GM12878 (cell line): Measurements from ENCODE around the gene ME3. TPM values are rescaled to one million over a fixed set of nuclear protein-coding genes. Genes with fewer than 3 reads are reported as not detected.

Experiments used
- ATAC-seq: fragments of 200-7000 bp; cut with Tn5 transposase; 3 replicates; pipeline ENCODE4 v1.9.1; 2020; ENCODE audit warnings: mild to moderate bottlenecking, moderate library complexity
- BruUV-seq: library from RNA; stranded (reverse); fragments of 400-500 nt; replicated peaks from 2 replicates; lab custom pipeline; 2021; lab: Mats Ljungman, UMichigan
- CTCF ChIA-PET: fragments of 300-600 bp; sonication (Branson Sonifier 250); formaldehyde crosslinking; extraction: SDS; loops from one replicate; lab custom pipeline; 2021; ENCODE audit warnings: inconsistent platforms; lab: Yijun Ruan, JAX
- POLR2A ChIA-PET: fragments of 350-600 bp; formaldehyde crosslinking; extraction: SDS; loops from one replicate; lab custom pipeline; 2021; ENCODE audit warnings: inconsistent platforms; lab: Charles Lee
- RAD21 ChIA-PET: fragments of 300-600 bp; sonication (Branson Sonifier 250); formaldehyde crosslinking; loops from one replicate; lab custom pipeline; 2023; ENCODE audit warnings: antibody characterized with exemption; ENCODE audit not compliant: unreplicated experiment; lab: Charles Lee
- SMC1A ChIA-PET: fragments of 300-600 bp; sonication (Branson Sonifier 250); formaldehyde crosslinking; loops from one replicate; lab custom pipeline; 2023; ENCODE audit not compliant: unreplicated experiment, uncharacterized antibody; lab: Charles Lee
- DNase-seq: peaks from one replicate; pipeline ENCODE4 v3.0.0-alpha.2; 2011; ENCODE audit warnings: low read depth, low spot score
- FAIRE-seq: peaks from 3 replicates; lab custom pipeline; 2011; peaks lifted over from hg19 to GRCh38; lab: Jason Lieb, UNC
- H2AFZ ChIP-seq: 2 replicates; pipeline ENCODE4 v1.6.0; 2011; ENCODE audit warnings: low read depth, low read length, control low read depth; ENCODE audit not compliant: control insufficient read depth
- H3K27ac ChIP-seq: 2 replicates; pipeline ENCODE4 v1.5.1; 2011; ENCODE audit warnings: control low read depth; ENCODE audit not compliant: control insufficient read depth, insufficient read depth
- H3K27me3 ChIP-seq, 2 experiments: replicated peaks in 1 of 2; 2 replicates each; pipeline versions ENCODE4 v1.6.0 to v1.6.1; 2011; ENCODE audit warnings: low read length in 1 of 2; ENCODE audit not compliant: control insufficient read depth in 2 of 2, insufficient read depth in 2 of 2
- H3K36me3 ChIP-seq, 2 experiments: 2 replicates each; pipeline ENCODE4 v1.5.1; 2011; ENCODE audit warnings: low read length in 1 of 2; ENCODE audit not compliant: control insufficient read depth in 2 of 2, insufficient read depth in 2 of 2
- H3K4me1 ChIP-seq: 2 replicates; pipeline ENCODE4 v1.6.1; 2011; ENCODE audit warnings: mild to moderate bottlenecking, low read length, moderate library complexity, mixed read lengths; ENCODE audit not compliant: control insufficient read depth, insufficient read depth
- H3K4me2 ChIP-seq: 2 replicates; pipeline ENCODE4 v1.6.0; 2011; ENCODE audit warnings: control low read depth; ENCODE audit not compliant: control insufficient read depth, insufficient read depth
- H3K4me3 ChIP-seq: fragments of 200-600 bp; sonication (generic); 2 replicates; pipeline ENCODE4 v1.5.1; 2016
- H3K79me2 ChIP-seq: 2 replicates; pipeline ENCODE4 v1.6.0; 2011; ENCODE audit warnings: low read length; ENCODE audit not compliant: control insufficient read depth, insufficient read depth
- H3K9ac ChIP-seq: 2 replicates; pipeline ENCODE4 v1.8.0; 2011; ENCODE audit warnings: low read length, control low read depth, mixed read lengths; ENCODE audit not compliant: control insufficient read depth, insufficient read depth
- H3K9me3 ChIP-seq: replicated peaks from 3 replicates; pipeline ENCODE4 v1.5.1; 2011; ENCODE audit warnings: mild to moderate bottlenecking, low read length; ENCODE audit not compliant: control insufficient read depth, insufficient read depth
- H4K20me1 ChIP-seq: 2 replicates; pipeline ENCODE4 v1.6.0; 2011; ENCODE audit not compliant: control insufficient read depth, insufficient read depth
- ASH2L ChIP-seq: fragments of 300-600, 200-600 bp; sonication (generic); IDR thresholded peaks from 2 replicates; pipeline ENCODE4 v1.6.1; 2017; ENCODE audit warnings: low read depth, mild to moderate bottlenecking, borderline replicate concordance
- CBFB ChIP-seq: IDR thresholded peaks from 2 replicates; pipeline ENCODE4 v1.6.1; 2016; ENCODE audit warnings: antibody characterized with exemption, low read depth
- EGR1 ChIP-seq, 2 experiments: IDR thresholded peaks; 1 replicate in 1 of 2; 2 replicates in 1 of 2; pipeline ENCODE4 v1.6.1; 2011 to 2012; ENCODE audit warnings: low read depth in 2 of 2, low read length in 2 of 2, borderline replicate concordance in 1 of 2, mild to moderate bottlenecking in 1 of 2, moderate library complexity in 1 of 2
- FOXK2 ChIP-seq: fragments of 450-650 bp; IDR thresholded peaks from 2 replicates; pipeline ENCODE4 v1.6.1; 2017; ENCODE audit warnings: mild to moderate bottlenecking, moderate library complexity
- HCFC1 ChIP-seq: fragments of 150-350 bp; IDR thresholded peaks from 2 replicates; pipeline ENCODE4 v1.6.1; 2014; ENCODE audit warnings: low read length
- HDAC2 ChIP-seq: fragments of 200-600 bp; sonication (generic); IDR thresholded peaks from 2 replicates; pipeline ENCODE4 v1.6.1; 2017
- PAX8 ChIP-seq: fragments of 450-650 bp; IDR thresholded peaks from 2 replicates; pipeline ENCODE4 v1.6.1; 2017; ENCODE audit warnings: mild to moderate bottlenecking, moderate library complexity
- SMARCA5 ChIP-seq: fragments of 450-650 bp; IDR thresholded peaks from 2 replicates; pipeline ENCODE4 v1.6.1; 2017; ENCODE audit warnings: mild to moderate bottlenecking
- SREBF1 ChIP-seq: IDR thresholded peaks from 2 replicates; pipeline ENCODE4 v1.6.1; 2012; ENCODE audit warnings: mild to moderate bottlenecking, low read length
- TARDBP ChIP-seq: IDR thresholded peaks from 2 replicates; pipeline ENCODE4 v1.6.1; 2016; ENCODE audit warnings: borderline replicate concordance
- YBX1 ChIP-seq: fragments of 450-650 bp; IDR thresholded peaks from 2 replicates; pipeline ENCODE4 v1.6.1; 2016; ENCODE audit warnings: antibody characterized with exemption
- ZNF207 ChIP-seq: fragments of 450-650 bp; IDR thresholded peaks from 2 replicates; pipeline ENCODE4 v1.6.1; 2014; ENCODE audit warnings: antibody characterized with exemption, mild to moderate bottlenecking, borderline replicate concordance
- ZNF24 ChIP-seq: fragments of 450-650 bp; IDR thresholded peaks from 2 replicates; pipeline ENCODE4 v1.6.1; 2017; ENCODE audit warnings: antibody characterized with exemption, mild to moderate bottlenecking
- ZNF622 ChIP-seq: fragments of 450-650 bp; IDR thresholded peaks from 2 replicates; pipeline ENCODE4 v1.6.1; 2017; ENCODE audit warnings: mild to moderate bottlenecking, inconsistent platforms
- WGBS: methylation state at CpG from one replicate; pipeline ENCODE4 v1.1.6; 2016; ENCODE audit warnings: low lambda C conversion rate; ENCODE audit not compliant: insufficient replicate concordance, insufficient coverage; ENCODE audit errors: missing lambda C conversion rate; 5-methylcytosine and 5-hydroxymethylcytosine counted together
- in situ Hi-C: fragments of 300-500 bp; cut with MboI; formaldehyde crosslinking; loops from 9 replicates; pipeline ENCODE4 v1.14.3; 2018; ENCODE audit warnings: mixed read lengths
- intact Hi-C: fragments of 100-400 bp; cut with micrococcal nuclease; formaldehyde crosslinking; loops from one replicate; pipeline ENCODE4 v1.14.2; 2022; ENCODE audit not compliant: unreplicated experiment
- polyA plus RNA-seq, 11 experiments: library from polyadenylated mRNA; depleted of rRNA in 4 of 11; unstranded in 6 of 11; stranded (reverse) in 5 of 11; fragments of >200 nt; fragmentation: Nextera tagmentation in 4 of 11; fragmentation: Illumina TruSeq in 1 of 11; extraction: Ambion mirVana in 4 of 11; extraction: Trizol in 1 of 11; gene quantifications; 1 replicate in 1 of 11; 2 replicates in 10 of 11; pipeline versions ENCODE4 v1.2.1 to v1.2.3, GENCODE V29; 2011 to 2016; ENCODE audit warnings: inconsistent platforms in 2 of 11, missing spikeins in 2 of 11, low read depth in 1 of 11
- total RNA-seq, 4 experiments: library from RNA; depleted of rRNA in 3 of 4; stranded (reverse); fragments of >200 nt in 3 of 4; fragmentation: Illumina TruSeq in 1 of 4; extraction: Trizol in 1 of 4; gene quantifications; 2 replicates each; pipeline versions ENCODE4 v1.2.1 to v1.2.3, GENCODE V29; 2013 to 2021
- TF ChIP-seq, protein P1 (sequence below): IDR thresholded peaks from 2 replicates; pipeline ENCODE4 v1.6.1; 2012; ENCODE audit warnings: mild to moderate bottlenecking, low read depth, low read length
- TF ChIP-seq, protein P2 (sequence below): fragments of 450-650 bp; IDR thresholded peaks from 2 replicates; pipeline ENCODE4 v1.6.1; 2018; ENCODE audit warnings: mild to moderate bottlenecking, low read depth, moderate library complexity; ENCODE audit not compliant: partially characterized antibody

Gene ME3
- total and polyA plus RNA-seq, 10 of the 15 experiments (the other 5 are each of a cell fraction or from before 2014, with no cell fraction given): 0.06 to 0.40 (median 0.19) TPM; not detected in 2

DNA sequence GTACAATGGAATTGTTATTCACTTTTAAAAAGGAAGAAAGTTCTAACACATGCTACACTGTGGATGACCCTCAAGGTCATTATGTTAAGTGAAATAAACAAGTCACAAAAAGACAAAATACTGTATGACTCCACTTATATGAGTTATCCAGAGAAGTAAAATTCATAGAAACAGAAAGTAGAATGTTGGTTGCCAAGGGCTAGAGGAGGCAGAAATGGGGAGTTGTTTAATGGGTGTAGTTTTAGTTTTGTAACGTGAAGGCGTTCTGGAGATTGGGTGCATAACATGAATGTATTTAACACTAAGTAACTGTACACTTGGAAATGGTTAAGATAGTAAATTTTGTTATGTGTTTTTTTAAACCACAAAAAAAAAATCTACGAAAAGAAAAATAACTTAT is 253.9 kb downstream of the ME3 start:
- FAIRE-seq: no peak
- no peak for TF ChIP-seq FOXK2
- no peak for TF ChIP-seq HDAC2
- no peak for TF ChIP-seq SMARCA5
- TF ChIP-seq PAX8: no peak
- TF ChIP-seq ASH2L: no peak
- no peak for TF ChIP-seq SREBF1
- TF ChIP-seq CBFB: no peak
- no peak for TF ChIP-seq TARDBP
- TF ChIP-seq HCFC1: no peak
- TF ChIP-seq ZNF622: no peak
- TF ChIP-seq, protein P1, sequence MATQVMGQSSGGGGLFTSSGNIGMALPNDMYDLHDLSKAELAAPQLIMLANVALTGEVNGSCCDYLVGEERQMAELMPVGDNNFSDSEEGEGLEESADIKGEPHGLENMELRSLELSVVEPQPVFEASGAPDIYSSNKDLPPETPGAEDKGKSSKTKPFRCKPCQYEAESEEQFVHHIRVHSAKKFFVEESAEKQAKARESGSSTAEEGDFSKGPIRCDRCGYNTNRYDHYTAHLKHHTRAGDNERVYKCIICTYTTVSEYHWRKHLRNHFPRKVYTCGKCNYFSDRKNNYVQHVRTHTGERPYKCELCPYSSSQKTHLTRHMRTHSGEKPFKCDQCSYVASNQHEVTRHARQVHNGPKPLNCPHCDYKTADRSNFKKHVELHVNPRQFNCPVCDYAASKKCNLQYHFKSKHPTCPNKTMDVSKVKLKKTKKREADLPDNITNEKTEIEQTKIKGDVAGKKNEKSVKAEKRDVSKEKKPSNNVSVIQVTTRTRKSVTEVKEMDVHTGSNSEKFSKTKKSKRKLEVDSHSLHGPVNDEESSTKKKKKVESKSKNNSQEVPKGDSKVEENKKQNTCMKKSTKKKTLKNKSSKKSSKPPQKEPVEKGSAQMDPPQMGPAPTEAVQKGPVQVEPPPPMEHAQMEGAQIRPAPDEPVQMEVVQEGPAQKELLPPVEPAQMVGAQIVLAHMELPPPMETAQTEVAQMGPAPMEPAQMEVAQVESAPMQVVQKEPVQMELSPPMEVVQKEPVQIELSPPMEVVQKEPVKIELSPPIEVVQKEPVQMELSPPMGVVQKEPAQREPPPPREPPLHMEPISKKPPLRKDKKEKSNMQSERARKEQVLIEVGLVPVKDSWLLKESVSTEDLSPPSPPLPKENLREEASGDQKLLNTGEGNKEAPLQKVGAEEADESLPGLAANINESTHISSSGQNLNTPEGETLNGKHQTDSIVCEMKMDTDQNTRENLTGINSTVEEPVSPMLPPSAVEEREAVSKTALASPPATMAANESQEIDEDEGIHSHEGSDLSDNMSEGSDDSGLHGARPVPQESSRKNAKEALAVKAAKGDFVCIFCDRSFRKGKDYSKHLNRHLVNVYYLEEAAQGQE: no peak
- TF ChIP-seq, protein P2, sequence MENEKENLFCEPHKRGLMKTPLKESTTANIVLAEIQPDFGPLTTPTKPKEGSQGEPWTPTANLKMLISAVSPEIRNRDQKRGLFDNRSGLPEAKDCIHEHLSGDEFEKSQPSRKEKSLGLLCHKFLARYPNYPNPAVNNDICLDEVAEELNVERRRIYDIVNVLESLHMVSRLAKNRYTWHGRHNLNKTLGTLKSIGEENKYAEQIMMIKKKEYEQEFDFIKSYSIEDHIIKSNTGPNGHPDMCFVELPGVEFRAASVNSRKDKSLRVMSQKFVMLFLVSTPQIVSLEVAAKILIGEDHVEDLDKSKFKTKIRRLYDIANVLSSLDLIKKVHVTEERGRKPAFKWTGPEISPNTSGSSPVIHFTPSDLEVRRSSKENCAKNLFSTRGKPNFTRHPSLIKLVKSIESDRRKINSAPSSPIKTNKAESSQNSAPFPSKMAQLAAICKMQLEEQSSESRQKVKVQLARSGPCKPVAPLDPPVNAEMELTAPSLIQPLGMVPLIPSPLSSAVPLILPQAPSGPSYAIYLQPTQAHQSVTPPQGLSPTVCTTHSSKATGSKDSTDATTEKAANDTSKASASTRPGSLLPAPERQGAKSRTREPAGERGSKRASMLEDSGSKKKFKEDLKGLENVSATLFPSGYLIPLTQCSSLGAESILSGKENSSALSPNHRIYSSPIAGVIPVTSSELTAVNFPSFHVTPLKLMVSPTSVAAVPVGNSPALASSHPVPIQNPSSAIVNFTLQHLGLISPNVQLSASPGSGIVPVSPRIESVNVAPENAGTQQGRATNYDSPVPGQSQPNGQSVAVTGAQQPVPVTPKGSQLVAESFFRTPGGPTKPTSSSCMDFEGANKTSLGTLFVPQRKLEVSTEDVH: no peak
- TF ChIP-seq ZNF24: no peak
- no peak for TF ChIP-seq YBX1
- TF ChIP-seq ZNF207: no peak
- TF ChIP-seq EGR1 (IDR thresholded peaks at IDR 0.05; ENCODE audit: borderline replicate concordance in 1 of 2, low read depth in 2 of 2, low read length in 2 of 2): no peak

More for the DNA sequence above, 253.9 kb downstream of the ME3 start:
- Histone ChIP-seq H3K4me3 (no peak overlapping the region), H3K27ac (no peak overlapping the region), H3K9ac (no peak overlapping the region), H4K20me1 (no peaks in the 10 kb centered on the region), H3K36me3 (no peaks in the 10 kb centered on the region), H3K4me2 (no peak overlapping the region), H3K9me3 (no peaks in the 10 kb centered on the region), H2AFZ (no peak overlapping the region), H3K79me2 (no peaks in the 10 kb centered on the region), H3K27me3 (no peaks in the 10 kb centered on the region), H3K4me1 (no peaks in the 10 kb centered on the region; the same call in 1 of the 2 replicates)
- ChIA-PET CTCF (interaction anchor here (0.7 to 2.1 kb wide), 8 partner anchors 11 to 797 kb away, joined by 3 to 11 read pairs (median 4); partner anchors contain the start of gene CCDC83), RAD21 (no interaction called here), POLR2A (interaction anchor here (0.5 kb wide), 1 partner anchor 19 kb away, joined by 3 read pairs; no protein-coding TSS in a partner anchor), SMC1A (interaction anchor here (0.7 to 1.2 kb wide), 5 partner anchors 12 to 563 kb away, joined by 3 read pairs; partner anchors contain the start of gene CCDC83)
- DNase-seq (no peak), ATAC-seq (no peak; the same call in 2 of the 3 replicates)
- in situ Hi-C loops: no loop called here
- 94% methylated on average over 3 of the region's 3 CpGs for WGBS
- intact Hi-C loops: loop anchor here (2.0 to 10.0 kb wide), 3 partner anchors 476 to 824 kb away; partner anchors contain the start of gene CCDC83
- BruUV-seq: no TSS peak
